Measurements from ENCODE around the gene SRGAP2C. TPM values are rescaled to one million over a fixed set of nuclear protein-coding genes. Genes with fewer than 3 reads are reported as not detected.
"Not testable (repeated sequence)": the region's sequence is repeated elsewhere in the genome, so short reads cannot be mapped to it uniquely, and the experiment has no call there.

Gene SRGAP2C
- total and polyA plus RNA-seq, 4 donors: 26.2 to 56.5 (median 33.2) TPM

DNA sequence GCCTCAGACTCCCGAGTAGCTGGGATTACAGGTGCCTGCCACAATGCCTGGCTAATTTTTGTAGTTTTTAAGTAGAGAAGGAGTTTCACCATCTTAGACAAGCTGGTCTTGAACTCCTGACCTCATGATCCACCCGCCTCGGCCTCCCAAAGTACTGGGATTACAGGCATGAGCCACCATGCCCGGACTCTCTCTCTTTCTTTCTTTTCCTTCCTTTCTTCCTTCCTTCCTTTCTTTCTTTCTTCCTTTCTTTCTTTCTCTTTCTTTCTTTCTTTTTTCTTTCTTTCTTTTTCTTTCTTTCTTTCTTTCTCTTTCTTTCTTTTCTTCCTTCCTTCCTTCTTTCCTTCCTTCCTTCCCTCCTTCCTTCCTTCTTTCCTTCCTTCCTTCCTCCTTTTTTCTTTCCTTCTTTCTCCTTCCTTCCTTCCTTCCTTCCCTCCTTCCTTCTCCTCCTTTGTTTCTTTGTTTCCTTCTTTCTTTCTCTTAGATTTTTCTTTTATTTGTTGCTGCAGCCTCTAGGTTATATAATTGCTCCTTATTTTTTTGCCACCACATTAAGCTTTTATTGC is 234.4 kb downstream of the SRGAP2C start:
- 90% methylated on average over 3 of the region's 4 CpGs for WGBS (ENCODE audit: insufficient coverage)
- H3K4me1 ChIP-seq (ENCODE audit: control insufficient read depth, insufficient read depth, low read length); H3K9me3 ChIP-seq (ENCODE audit: control insufficient read depth, insufficient read depth, low read length); H3K4me3 ChIP-seq (ENCODE audit: low read depth, low read length); DNase-seq (ENCODE audit: low read depth in 4 of 6, low spot score in 6 of 6); H3K27ac ChIP-seq (ENCODE audit: low read depth, low read length); H3K36me3 ChIP-seq (ENCODE audit: control insufficient read depth, insufficient read depth, low read length); H3K27me3 ChIP-seq (ENCODE audit: control insufficient read depth, insufficient read depth, low read length): not testable (repeated sequence)

GRCh38 chr1:121421490-121421889 is 236.7 kb downstream of the SRGAP2C start:
- no CpG with 5 or more reads among the region's 3 CpGs for WGBS (ENCODE audit: insufficient coverage)
- not testable (repeated sequence) for DNase-seq (ENCODE audit: low read depth in 4 of 6, low spot score in 6 of 6); H3K36me3 ChIP-seq (ENCODE audit: control insufficient read depth, insufficient read depth, low read length); H3K9me3 ChIP-seq (ENCODE audit: control insufficient read depth, insufficient read depth, low read length); H3K4me1 ChIP-seq (ENCODE audit: control insufficient read depth, insufficient read depth, low read length); H3K27ac ChIP-seq (ENCODE audit: low read depth, low read length); H3K4me3 ChIP-seq (ENCODE audit: low read depth, low read length); H3K27me3 ChIP-seq (ENCODE audit: control insufficient read depth, insufficient read depth, low read length)

GRCh38 chr1:121423956-121424355 is 239.2 kb downstream of the SRGAP2C start:
- not testable (repeated sequence) for H3K4me1 ChIP-seq (ENCODE audit: control insufficient read depth, insufficient read depth, low read length); H3K27me3 ChIP-seq (ENCODE audit: control insufficient read depth, insufficient read depth, low read length); H3K36me3 ChIP-seq (ENCODE audit: control insufficient read depth, insufficient read depth, low read length); H3K9me3 ChIP-seq (ENCODE audit: control insufficient read depth, insufficient read depth, low read length); H3K4me3 ChIP-seq (ENCODE audit: low read depth, low read length); H3K27ac ChIP-seq (ENCODE audit: low read depth, low read length); DNase-seq (ENCODE audit: low read depth in 4 of 6, low spot score in 6 of 6)
- 89% methylated on average over 1 of the region's 2 CpGs for WGBS (ENCODE audit: insufficient coverage)

- not testable (repeated sequence) for H3K9me3 ChIP-seq (ENCODE audit: control insufficient read depth, insufficient read depth, low read length); H3K4me1 ChIP-seq (ENCODE audit: control insufficient read depth, insufficient read depth, low read length); H3K4me3 ChIP-seq (ENCODE audit: low read depth, low read length); H3K36me3 ChIP-seq (ENCODE audit: control insufficient read depth, insufficient read depth, low read length); H3K27me3 ChIP-seq (ENCODE audit: control insufficient read depth, insufficient read depth, low read length); DNase-seq (ENCODE audit: low read depth in 4 of 6, low spot score in 6 of 6); H3K27ac ChIP-seq (ENCODE audit: low read depth, low read length)
- WGBS (ENCODE audit: insufficient coverage): no CpG with 5 or more reads among the region's 2 CpGs
Observed at GRCh38 chr1:121433517-121433916, 248.7 kb downstream of the SRGAP2C start.

- not testable (repeated sequence) for H3K9me3 ChIP-seq (ENCODE audit: control insufficient read depth, insufficient read depth, low read length); H3K36me3 ChIP-seq (ENCODE audit: control insufficient read depth, insufficient read depth, low read length); H3K4me1 ChIP-seq (ENCODE audit: control insufficient read depth, insufficient read depth, low read length); DNase-seq (ENCODE audit: low read depth in 4 of 6, low spot score in 6 of 6); H3K27me3 ChIP-seq (ENCODE audit: control insufficient read depth, insufficient read depth, low read length); H3K27ac ChIP-seq (ENCODE audit: low read depth, low read length); H3K4me3 ChIP-seq (ENCODE audit: low read depth, low read length)
- WGBS (ENCODE audit: insufficient coverage): no CpG with 5 or more reads among the region's 3 CpGs
Observed at GRCh38 chr1:121438862-121439261, 254.1 kb downstream of the SRGAP2C start.

GRCh38 chr1:121440993-121441392 is 256.2 kb downstream of the SRGAP2C start:
- DNase-seq (ENCODE audit: low read depth in 4 of 6, low spot score in 6 of 6): no peak
- Histone ChIP-seq H3K27ac (ENCODE audit: low read depth, low read length) (no peak overlapping the region), H3K4me1 (ENCODE audit: control insufficient read depth, insufficient read depth, low read length) (no peaks in the 10 kb centered on the region), H3K36me3 (ENCODE audit: control insufficient read depth, insufficient read depth, low read length) (no peaks in the 10 kb centered on the region), H3K4me3 (ENCODE audit: low read depth, low read length) (no peak overlapping the region), H3K9me3 (ENCODE audit: control insufficient read depth, insufficient read depth, low read length) (no peaks in the 10 kb centered on the region), H3K27me3 (ENCODE audit: control insufficient read depth, insufficient read depth, low read length) (no peaks in the 10 kb centered on the region)
- WGBS (ENCODE audit: insufficient coverage): no CpG with 5 or more reads among the region's 4 CpGs

Small RNA genes lying within 50 kb of the gene (small RNA-seq; reads per million reads assigned to genes)
- gene AC243994.1 (ENCODE audit: low replicate concordance): not detected

Other genes with a start within 250 kb of the SRGAP2C start
- 1 to 10 TPM; 2.5 to 3.1 TPM for gene FAM72B, start 635 bp upstream of the SRGAP2C start, total RNA-seq
- gene FAM72B, start 635 bp upstream of the SRGAP2C start, polyA plus RNA-seq (ENCODE audit: insufficient read length in 2 of 2): 1 to 10 TPM; 4.9 to 5.4 TPM

All from spinal cord (tissue), 10 donors.